HEK293T (cell line): ENCODE results near the gene HTT.

Source experiments
- CTCF ChIA-PET: fragments of 350-600 bp; formaldehyde crosslinking; extraction: SDS; loops from one replicate; lab custom pipeline; 2021; ENCODE audit warnings: antibody characterized with exemption, inconsistent platforms; lab: Yijun Ruan, JAX
- POLR2A ChIA-PET: fragments of 350-600 bp; formaldehyde crosslinking; extraction: SDS; loops from one replicate; lab custom pipeline; 2020; ENCODE audit warnings: antibody characterized with exemption, inconsistent platforms; lab: Yijun Ruan, JAX
- DNase-seq: peaks from one replicate; pipeline ENCODE4 v3.0.0; 2012; ENCODE audit warnings: mixed read lengths; ENCODE audit errors: extremely low spot score
- ARNT ChIP-seq: fragments of 450-650 bp; IDR thresholded peaks from 2 replicates; pipeline ENCODE4 v1.6.1; 2017; ENCODE audit warnings: mild to moderate bottlenecking
- BHLHE40 ChIP-seq: fragments of 450-650 bp; IDR thresholded peaks from 2 replicates; pipeline ENCODE4 v1.6.1; 2016; ENCODE audit warnings: mild to moderate bottlenecking, moderate library complexity, borderline replicate concordance
- CTBP1 ChIP-seq: fragments of 450-650 bp; IDR thresholded peaks from 2 replicates; pipeline ENCODE4 v1.6.1; 2016; ENCODE audit warnings: borderline replicate concordance
- ELF4 ChIP-seq: fragments of 450-650 bp; IDR thresholded peaks from 2 replicates; pipeline ENCODE4 v1.6.1; 2017; ENCODE audit warnings: antibody characterized with exemption
- FOXA1 ChIP-seq: fragments of 450-650 bp; IDR thresholded peaks from 2 replicates; pipeline ENCODE4 v1.6.1; 2016; ENCODE audit warnings: mild to moderate bottlenecking
- FOXK2 ChIP-seq: fragments of 450-650 bp; IDR thresholded peaks from 2 replicates; pipeline ENCODE4 v1.6.1; 2016; ENCODE audit warnings: mild to moderate bottlenecking
- FOXM1 ChIP-seq: fragments of 450-650 bp; IDR thresholded peaks from 2 replicates; pipeline ENCODE4 v1.6.1; 2017; ENCODE audit warnings: mild to moderate bottlenecking, borderline replicate concordance
- HDGF ChIP-seq: fragments of 450-650 bp; IDR thresholded peaks from 2 replicates; pipeline ENCODE4 v1.6.1; 2017; ENCODE audit warnings: antibody characterized with exemption, borderline replicate concordance
- L3MBTL2 ChIP-seq: fragments of 450-650 bp; conservative IDR thresholded peaks from 2 replicates; pipeline ENCODE4 v1.6.1; 2016; ENCODE audit warnings: mild to moderate bottlenecking
- LEF1 ChIP-seq: fragments of 450-650 bp; IDR thresholded peaks from 2 replicates; pipeline ENCODE4 v1.6.1; 2017; ENCODE audit warnings: mild to moderate bottlenecking, borderline replicate concordance
- NFRKB ChIP-seq: fragments of 450-650 bp; IDR thresholded peaks from 2 replicates; pipeline ENCODE4 v1.6.1; 2016; ENCODE audit warnings: mild to moderate bottlenecking, moderate library complexity
- SP1 ChIP-seq: fragments of 450-650 bp; IDR thresholded peaks from 2 replicates; pipeline ENCODE4 v1.6.1; 2017
- SUZ12 ChIP-seq: fragments of 450-650 bp; IDR thresholded peaks from 2 replicates; pipeline ENCODE4 v1.6.1; 2016; ENCODE audit warnings: mild to moderate bottlenecking
- TARDBP ChIP-seq: fragments of 450-650 bp; IDR thresholded peaks from 2 replicates; pipeline ENCODE4 v1.6.1; 2016
- ZNF384 ChIP-seq: fragments of 450-650 bp; IDR thresholded peaks from 2 replicates; pipeline ENCODE4 v1.6.1; 2016
- TF ChIP-seq, protein P1 (sequence below): fragments of 450-650 bp; IDR thresholded peaks from 2 replicates; pipeline ENCODE4 v1.6.1; 2016

The HTT gene

DNA sequence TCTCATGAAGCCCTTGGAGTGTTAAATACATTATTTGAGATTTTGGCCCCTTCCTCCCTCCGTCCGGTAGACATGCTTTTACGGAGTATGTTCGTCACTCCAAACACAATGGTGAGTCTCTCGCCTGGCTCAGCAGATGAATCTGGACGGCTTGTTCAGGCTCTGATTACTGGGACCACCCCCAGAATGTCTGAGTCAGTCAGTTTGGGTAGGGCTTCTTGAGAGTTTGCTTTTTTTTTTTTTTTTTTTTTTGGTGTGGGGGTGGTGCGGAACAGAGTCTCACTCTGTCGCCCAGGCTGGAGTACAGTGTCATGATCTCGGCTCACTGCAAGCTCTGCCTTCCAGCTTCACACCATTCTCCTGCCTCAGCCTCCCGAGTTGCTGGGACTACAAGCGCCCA is 112.1 kb downstream of the HTT start:
- no peak for DNase-seq
- POLR2A ChIA-PET = no interaction called here
- CTCF ChIA-PET = no interaction called here
- no peak for TF ChIP-seq ZNF384
- no peak for TF ChIP-seq ARNT
- TF ChIP-seq FOXK2 = no peak
- no peak for TF ChIP-seq ELF4
- TF ChIP-seq, protein P1, sequence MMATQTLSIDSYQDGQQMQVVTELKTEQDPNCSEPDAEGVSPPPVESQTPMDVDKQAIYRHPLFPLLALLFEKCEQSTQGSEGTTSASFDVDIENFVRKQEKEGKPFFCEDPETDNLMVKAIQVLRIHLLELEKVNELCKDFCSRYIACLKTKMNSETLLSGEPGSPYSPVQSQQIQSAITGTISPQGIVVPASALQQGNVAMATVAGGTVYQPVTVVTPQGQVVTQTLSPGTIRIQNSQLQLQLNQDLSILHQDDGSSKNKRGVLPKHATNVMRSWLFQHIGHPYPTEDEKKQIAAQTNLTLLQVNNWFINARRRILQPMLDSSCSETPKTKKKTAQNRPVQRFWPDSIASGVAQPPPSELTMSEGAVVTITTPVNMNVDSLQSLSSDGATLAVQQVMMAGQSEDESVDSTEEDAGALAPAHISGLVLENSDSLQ = no peak

GRCh38 chr4:3188118-3188517 is 113.6 kb downstream of the HTT start:
- ChIA-PET CTCF (no interaction called here), POLR2A (interaction anchor here (1.1 kb wide), 1 partner anchor 11 kb away, joined by 3 read pairs; no protein-coding TSS in a partner anchor)
- no peak for TF ChIP-seq ZNF384
- no peak for TF ChIP-seq SP1
- no peak for TF ChIP-seq NFRKB
- TF ChIP-seq TARDBP = no peak
- no peak for TF ChIP-seq BHLHE40
- no peak for DNase-seq

DNA sequence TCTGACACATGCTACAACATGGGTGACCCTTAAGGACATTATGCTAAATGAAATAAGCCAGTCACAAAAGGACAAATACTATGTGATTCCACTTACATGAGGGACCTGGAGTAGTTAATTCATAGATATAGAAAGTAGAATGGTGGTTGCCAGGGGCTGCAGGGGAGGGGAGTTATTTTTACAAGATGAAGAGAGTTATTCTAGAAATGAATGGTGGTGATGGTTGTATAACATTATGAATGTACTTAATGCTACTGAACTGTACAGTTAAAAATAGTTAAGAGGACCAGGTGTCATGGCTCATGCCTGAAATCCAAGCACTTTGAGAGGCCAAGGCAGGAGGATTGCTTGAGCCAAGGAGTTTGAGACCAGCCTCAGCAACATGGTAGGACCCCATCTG is 115.0 kb downstream of the HTT start:
- TF ChIP-seq FOXK2 (no peak), HDGF (no peak), ELF4 (no peak), ZNF384 (no peak)
- ChIA-PET CTCF (interaction anchor here (1.2 kb wide), 1 partner anchor 14 kb away, joined by 3 read pairs; no protein-coding TSS in a partner anchor), POLR2A (no interaction called here)

GRCh38 chr4:3190549-3190948 is 116.1 kb downstream of the HTT start:
- CTCF ChIA-PET = interaction anchor here (0.6 to 1.3 kb wide), 3 partner anchors 13 to 290 kb away, joined by 3 read pairs; no protein-coding TSS in a partner anchor
- TF ChIP-seq L3MBTL2 = no peak
- no peak for TF ChIP-seq ZNF384
- TF ChIP-seq LEF1 = no peak
- no peak for TF ChIP-seq TARDBP
- no peak for TF ChIP-seq ELF4
- TF ChIP-seq CTBP1 = no peak
- no peak for TF ChIP-seq HDGF
- no peak for TF ChIP-seq BHLHE40
- TF ChIP-seq FOXK2 = no peak
- TF ChIP-seq FOXA1 = no peak
- no peak for TF ChIP-seq ARNT
- TF ChIP-seq SUZ12 = no peak
- TF ChIP-seq SP1 = no peak
- TF ChIP-seq FOXM1 = no peak
- no peak for TF ChIP-seq NFRKB
- TF ChIP-seq, protein P1 = no peak
- POLR2A ChIA-PET = no interaction called here
- DNase-seq = no peak

More for the DNA sequence above, 115.0 kb downstream of the HTT start:
- no peak for DNase-seq

DNA sequence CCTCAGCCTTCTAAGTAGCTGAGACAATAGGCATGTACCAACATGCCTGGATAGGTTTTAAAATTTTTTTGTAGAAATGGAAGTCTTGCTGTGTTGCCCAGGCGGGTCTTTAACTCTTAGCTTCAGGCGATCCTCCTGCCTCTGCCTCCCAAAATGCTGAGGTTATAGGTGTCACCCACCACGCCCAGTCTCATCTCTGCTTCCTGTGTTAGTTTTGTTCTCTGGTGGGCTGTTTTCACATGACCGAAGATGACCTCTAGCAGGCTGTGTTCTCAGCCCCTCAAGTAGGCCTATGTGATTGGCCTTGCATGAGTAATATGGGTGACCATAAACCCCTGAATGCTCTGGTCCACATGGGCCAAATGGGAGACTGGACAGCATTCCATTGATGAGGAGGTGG is 117.7 kb downstream of the HTT start:
- TF ChIP-seq TARDBP (no peak), ARNT (no peak), FOXK2 (no peak), ELF4 (no peak)
- DNase-seq = no peak
- POLR2A ChIA-PET = no interaction called here
- CTCF ChIA-PET = interaction anchor here (1.3 kb wide), 1 partner anchor 289 kb away, joined by 3 read pairs; no protein-coding TSS in a partner anchor

DNA sequence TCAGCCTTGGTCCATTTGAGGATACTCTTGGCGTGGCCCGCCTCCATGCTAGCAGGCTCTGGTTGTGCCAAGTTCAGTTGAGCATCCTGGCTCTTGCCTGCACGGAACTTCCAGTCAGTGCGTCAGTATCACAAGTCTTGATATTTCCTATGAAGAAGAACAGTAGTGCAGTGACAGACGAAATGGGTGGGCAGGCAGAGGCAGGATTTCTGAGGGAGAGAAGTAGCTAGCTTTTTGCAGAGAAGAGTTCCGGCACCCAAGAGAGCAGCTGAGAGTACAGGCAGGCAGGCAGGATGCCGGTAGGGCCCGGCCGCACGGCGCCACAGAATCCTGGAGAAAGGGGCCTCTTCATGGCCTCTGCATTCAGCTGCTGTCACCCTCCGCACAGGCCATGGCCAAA is 118.3 kb downstream of the HTT start:
- no peak for TF ChIP-seq TARDBP
- no peak for TF ChIP-seq NFRKB
- no peak for TF ChIP-seq LEF1
- TF ChIP-seq L3MBTL2 = no peak
- no peak for TF ChIP-seq ELF4
- no peak for TF ChIP-seq ARNT
- TF ChIP-seq BHLHE40 = no peak
- TF ChIP-seq HDGF = no peak
- no peak for TF ChIP-seq ZNF384
- no peak for TF ChIP-seq SP1
- TF ChIP-seq SUZ12 = no peak
- ChIA-PET CTCF (no interaction called here), POLR2A (no interaction called here)
- DNase-seq = no peak

DNA sequence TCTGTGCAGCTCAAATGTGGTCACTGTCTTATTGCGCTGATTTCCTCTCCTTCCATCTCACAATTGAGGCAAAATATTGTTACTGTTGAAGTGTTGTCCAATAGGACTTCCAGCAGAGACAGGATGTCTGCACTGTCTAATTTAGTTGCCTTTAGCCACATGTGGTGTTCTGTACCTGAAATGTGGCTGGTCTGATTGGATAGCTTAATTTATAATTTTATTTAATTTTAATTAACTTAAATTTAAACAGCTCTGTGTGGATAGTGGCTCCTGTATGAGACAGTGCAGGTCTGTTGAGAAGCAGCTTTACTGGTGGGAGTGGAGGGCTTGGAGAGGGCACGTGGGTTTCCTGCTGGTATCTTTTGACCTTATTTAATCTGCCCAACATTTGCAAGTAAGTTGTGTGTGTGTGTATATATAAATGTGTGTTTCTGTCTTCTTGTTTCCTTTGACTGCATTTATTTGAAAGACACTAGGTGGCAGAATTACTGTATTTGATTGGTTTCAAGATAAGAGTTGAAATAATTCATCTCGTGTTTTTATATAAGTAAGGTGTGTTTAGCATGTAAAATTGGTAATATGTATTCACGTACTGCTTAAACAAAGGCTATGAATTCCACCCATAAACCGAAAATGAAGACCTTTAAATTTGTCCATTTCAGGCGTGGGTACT is 119.2 kb downstream of the HTT start:
- TF ChIP-seq SUZ12 (no peak), NFRKB (no peak), FOXM1 (no peak), HDGF (no peak), CTBP1 (no peak), FOXK2 (no peak), LEF1 (no peak), ARNT (no peak), TARDBP (no peak), BHLHE40 (no peak), SP1 (no peak), ELF4 (no peak), L3MBTL2 (no peak)
- DNase-seq = no peak
- ChIA-PET POLR2A (no interaction called here), CTCF (interaction anchor here (1.4 kb wide), 1 partner anchor 9 kb away, joined by 3 read pairs; no protein-coding TSS in a partner anchor)
